Astrocyte (in vitro differentiated cells and primary cell): ENCODE results near the gene ITLN1. TPM values are rescaled to one million over a fixed set of nuclear protein-coding genes. Genes with fewer than 3 reads are reported as not detected.
"Not testable (repeated sequence)": the region's sequence is repeated elsewhere in the genome, so short reads cannot be mapped to it uniquely, and the experiment has no call there.

Experiments used
- DNase-seq: peaks from one replicate; pipeline ENCODE4 v3.0.0-alpha.2; 2010; ENCODE audit warnings: low read depth
- FAIRE-seq: peaks from 2 replicates; lab custom pipeline; 2011; peaks lifted over from hg19 to GRCh38; lab: Jason Lieb, UNC
- H2AFZ ChIP-seq: 2 replicates; pipeline ENCODE4 v1.6.0; 2012; ENCODE audit warnings: low read depth, low read length, inconsistent platforms
- H3K27ac ChIP-seq: 2 replicates; pipeline ENCODE4 v1.5.1; 2011; ENCODE audit warnings: low read depth, low read length, inconsistent platforms
- H3K27me3 ChIP-seq: 2 replicates; pipeline ENCODE4 v1.6.0; 2011; ENCODE audit warnings: low read length, inconsistent platforms; ENCODE audit not compliant: insufficient read depth
- H3K36me3 ChIP-seq: 2 replicates; pipeline ENCODE4 v1.5.1; 2011; ENCODE audit warnings: low read length, inconsistent platforms; ENCODE audit not compliant: insufficient read depth
- H3K4me1 ChIP-seq: 2 replicates; pipeline ENCODE4 v1.5.1; 2011; ENCODE audit warnings: low read length, inconsistent platforms; ENCODE audit not compliant: insufficient read depth
- H3K4me2 ChIP-seq: 2 replicates; pipeline ENCODE4 v1.6.0; 2012; ENCODE audit warnings: low read length, inconsistent platforms
- H3K4me3 ChIP-seq: 2 replicates; pipeline ENCODE4 v1.5.1; 2011; ENCODE audit warnings: low read depth, mild to moderate bottlenecking, low read length, inconsistent platforms; ENCODE audit not compliant: insufficient read depth
- H3K79me2 ChIP-seq: 2 replicates; pipeline ENCODE4 v1.6.0; 2012; ENCODE audit warnings: mild to moderate bottlenecking, low read length, inconsistent platforms; ENCODE audit not compliant: insufficient read depth
- H3K9ac ChIP-seq: 2 replicates; pipeline ENCODE4 v1.6.0; 2012; ENCODE audit warnings: mild to moderate bottlenecking, low read length, inconsistent platforms
- H3K9me3 ChIP-seq: 2 replicates; pipeline ENCODE4 v1.5.1; 2012; ENCODE audit warnings: low read depth, mild to moderate bottlenecking, low read length, inconsistent platforms; ENCODE audit not compliant: insufficient read depth
- H4K20me1 ChIP-seq: 2 replicates; pipeline ENCODE4 v1.6.0; 2012; ENCODE audit warnings: low read length, inconsistent platforms; ENCODE audit not compliant: insufficient read depth
- H3K27ac Mint-ChIP-seq: one replicate; pipeline ENCODE4 v1.8.0; 2021; ENCODE audit warnings: mild to moderate bottlenecking, mixed read lengths; ENCODE audit not compliant: unreplicated experiment
- H3K27me3 Mint-ChIP-seq: one replicate; pipeline ENCODE4 v1.8.0; 2021; ENCODE audit warnings: low read depth, mixed read lengths; ENCODE audit not compliant: unreplicated experiment
- H3K36me3 Mint-ChIP-seq: one replicate; pipeline ENCODE4 v1.8.0; 2021; ENCODE audit warnings: low read depth, mixed read lengths; ENCODE audit not compliant: unreplicated experiment
- H3K4me1 Mint-ChIP-seq: one replicate; pipeline ENCODE4 v1.8.0; 2021; ENCODE audit warnings: low read depth, mixed read lengths; ENCODE audit not compliant: unreplicated experiment
- H3K4me3 Mint-ChIP-seq: one replicate; pipeline ENCODE4 v1.8.0; 2021; ENCODE audit warnings: mild to moderate bottlenecking, moderate library complexity, mixed read lengths; ENCODE audit not compliant: unreplicated experiment
- H3K9me3 Mint-ChIP-seq: one replicate; pipeline ENCODE4 v1.8.0; 2021; ENCODE audit warnings: mild to moderate bottlenecking, mixed read lengths; ENCODE audit not compliant: unreplicated experiment
- EZH2 ChIP-seq: IDR thresholded peaks from 2 replicates; pipeline ENCODE4 v1.6.1; 2012; ENCODE audit warnings: mild to moderate bottlenecking, low read length, inconsistent platforms; ENCODE audit not compliant: insufficient read depth
- total RNA-seq: library from RNA; stranded (reverse); gene quantifications from 2 replicates; pipeline ENCODE4 v1.2.1, GENCODE V29; 2021
- TF ChIP-seq, protein P1 (sequence below): IDR thresholded peaks from 2 replicates; pipeline ENCODE4 v1.5.1; 2011; ENCODE audit warnings: low read depth, mild to moderate bottlenecking, inconsistent platforms, low read length, moderate library complexity; ENCODE audit not compliant: insufficient read depth

ITLN1 gene
- total RNA-seq, 1 donor from 2014 or later, result not detected

DNA sequence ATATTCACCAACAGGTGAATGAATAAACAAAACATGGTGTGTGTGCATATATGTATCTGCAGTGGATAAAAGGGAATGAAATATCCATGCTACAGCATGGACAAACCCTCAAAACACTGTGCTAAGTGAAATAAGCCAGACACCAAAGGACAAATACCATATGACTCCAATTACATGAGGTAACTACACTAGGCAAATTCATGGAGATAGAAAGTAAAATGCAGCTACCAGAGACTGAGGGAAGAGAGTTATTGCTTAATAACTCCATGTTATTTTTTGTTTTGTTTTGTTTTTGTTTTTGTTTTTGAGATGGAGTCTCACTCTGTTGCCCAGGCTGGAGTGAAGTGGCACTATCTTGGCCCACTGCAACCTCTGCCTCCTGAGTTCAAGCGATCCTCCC lies 2.4 kb downstream of the ITLN1 start:
- Histone ChIP-seq H3K36me3 (no peaks in the 10 kb centered on the region), H3K4me1 (no peaks in the 10 kb centered on the region), H3K27me3 (no peaks in the 10 kb centered on the region), H3K9ac (no peak overlapping the region), H4K20me1 (no peaks in the 10 kb centered on the region), H2AFZ (no peak overlapping the region), H3K4me3 (no peak overlapping the region), H3K4me2 (no peak overlapping the region), H3K9me3 (no peaks in the 10 kb centered on the region), H3K27ac (no peak overlapping the region), H3K79me2 (no peaks in the 10 kb centered on the region)
- DNase-seq (no peak), FAIRE-seq (no peak)
- Mint-ChIP-seq H3K27ac (no peak overlapping the region), H3K4me1 (no peaks in the 10 kb centered on the region), H3K4me3 (no peak overlapping the region), H3K27me3 (peaks cover 2% of the 10 kb centered on the region), H3K36me3 (no peaks in the 10 kb centered on the region), H3K9me3 (peaks cover 4% of the 10 kb centered on the region)
- TF ChIP-seq EZH2, result no peak

DNA sequence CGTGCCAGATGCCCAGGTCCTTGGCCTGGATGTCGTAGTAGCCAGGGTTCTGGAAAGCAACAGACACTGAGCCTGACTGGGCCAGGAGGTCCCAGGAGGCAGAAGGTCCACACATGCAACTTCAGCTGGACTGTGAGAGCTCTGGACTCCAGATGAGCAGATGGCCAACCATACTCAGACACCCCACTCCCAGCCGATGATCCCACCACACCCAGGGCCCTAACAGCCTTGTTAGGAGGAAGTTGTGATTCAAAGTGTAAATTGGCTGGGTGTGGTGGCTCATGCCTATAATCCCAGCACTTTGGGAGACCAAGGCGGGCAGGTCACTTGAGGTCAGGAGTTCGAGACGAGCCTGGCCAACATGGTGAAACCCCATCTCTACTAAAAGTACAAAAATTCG lies 3.7 kb downstream of the ITLN1 start:
- not testable (repeated sequence) for H3K27ac ChIP-seq, H2AFZ ChIP-seq, H3K36me3 Mint-ChIP-seq, H3K36me3 ChIP-seq, DNase-seq, H3K4me1 Mint-ChIP-seq, H3K4me3 ChIP-seq, H3K4me3 Mint-ChIP-seq, H3K79me2 ChIP-seq, H3K4me2 ChIP-seq, H3K9ac ChIP-seq, H3K9me3 ChIP-seq, H3K27me3 Mint-ChIP-seq, H3K4me1 ChIP-seq, H3K27ac Mint-ChIP-seq, H4K20me1 ChIP-seq, FAIRE-seq, H3K27me3 ChIP-seq, H3K9me3 Mint-ChIP-seq

DNA sequence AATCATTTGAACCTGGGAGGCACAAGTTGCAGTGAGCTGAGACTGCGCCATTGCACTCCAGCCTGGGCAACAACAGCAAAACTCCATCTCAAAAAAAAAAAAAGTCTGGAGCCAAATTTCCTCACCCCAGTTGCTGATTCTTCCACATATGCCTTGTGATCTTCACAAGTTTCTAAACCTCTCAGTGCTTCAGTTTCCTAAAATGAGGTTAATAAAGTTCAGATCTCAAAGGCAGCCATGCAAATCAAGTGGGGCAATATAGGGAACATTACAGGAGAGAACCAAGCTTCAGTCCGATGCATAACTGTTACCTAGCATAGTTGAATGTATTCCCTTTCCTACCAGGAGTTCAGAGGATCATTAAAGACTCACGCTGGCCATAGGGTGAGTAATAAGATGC lies 4.8 kb downstream of the ITLN1 start:
- no peak overlapping the region for H3K4me2 ChIP-seq
- no peak overlapping the region for H2AFZ ChIP-seq
- H3K4me3 ChIP-seq, result no peak overlapping the region
- no peaks in the 10 kb centered on the region for H4K20me1 ChIP-seq
- no peak overlapping the region for H3K27ac ChIP-seq
- no peaks in the 10 kb centered on the region for H3K9me3 ChIP-seq
- H3K9ac ChIP-seq, result no peak overlapping the region
- no peak overlapping the region for H3K27ac Mint-ChIP-seq
- H3K36me3 ChIP-seq, result no peaks in the 10 kb centered on the region
- no peaks in the 10 kb centered on the region for H3K36me3 Mint-ChIP-seq
- no peaks in the 10 kb centered on the region for H3K27me3 ChIP-seq
- H3K4me3 Mint-ChIP-seq, result no peak overlapping the region
- H3K4me1 ChIP-seq, result no peaks in the 10 kb centered on the region
- H3K9me3 Mint-ChIP-seq, result peaks cover 9% of the 10 kb centered on the region
- H3K27me3 Mint-ChIP-seq, result peaks cover 4% of the 10 kb centered on the region
- no peaks in the 10 kb centered on the region for H3K4me1 Mint-ChIP-seq
- TF ChIP-seq, protein P1, sequence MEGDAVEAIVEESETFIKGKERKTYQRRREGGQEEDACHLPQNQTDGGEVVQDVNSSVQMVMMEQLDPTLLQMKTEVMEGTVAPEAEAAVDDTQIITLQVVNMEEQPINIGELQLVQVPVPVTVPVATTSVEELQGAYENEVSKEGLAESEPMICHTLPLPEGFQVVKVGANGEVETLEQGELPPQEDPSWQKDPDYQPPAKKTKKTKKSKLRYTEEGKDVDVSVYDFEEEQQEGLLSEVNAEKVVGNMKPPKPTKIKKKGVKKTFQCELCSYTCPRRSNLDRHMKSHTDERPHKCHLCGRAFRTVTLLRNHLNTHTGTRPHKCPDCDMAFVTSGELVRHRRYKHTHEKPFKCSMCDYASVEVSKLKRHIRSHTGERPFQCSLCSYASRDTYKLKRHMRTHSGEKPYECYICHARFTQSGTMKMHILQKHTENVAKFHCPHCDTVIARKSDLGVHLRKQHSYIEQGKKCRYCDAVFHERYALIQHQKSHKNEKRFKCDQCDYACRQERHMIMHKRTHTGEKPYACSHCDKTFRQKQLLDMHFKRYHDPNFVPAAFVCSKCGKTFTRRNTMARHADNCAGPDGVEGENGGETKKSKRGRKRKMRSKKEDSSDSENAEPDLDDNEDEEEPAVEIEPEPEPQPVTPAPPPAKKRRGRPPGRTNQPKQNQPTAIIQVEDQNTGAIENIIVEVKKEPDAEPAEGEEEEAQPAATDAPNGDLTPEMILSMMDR, result no peak
- TF ChIP-seq EZH2, result no peak
- FAIRE-seq (no peak), DNase-seq (no peak)
- H3K79me2 ChIP-seq, result no peaks in the 10 kb centered on the region
